ENCODE results near the gene PFDN1.

The PFDN1 gene

GRCh38 chr5:140234377-140234989, 68.4 kb downstream of the PFDN1 start:
- in situ Hi-C loops (cut with HindIII; ENCODE audit: low sequenced_read_pairs) = no loop called here
- TF ChIP-seq, protein P1, sequence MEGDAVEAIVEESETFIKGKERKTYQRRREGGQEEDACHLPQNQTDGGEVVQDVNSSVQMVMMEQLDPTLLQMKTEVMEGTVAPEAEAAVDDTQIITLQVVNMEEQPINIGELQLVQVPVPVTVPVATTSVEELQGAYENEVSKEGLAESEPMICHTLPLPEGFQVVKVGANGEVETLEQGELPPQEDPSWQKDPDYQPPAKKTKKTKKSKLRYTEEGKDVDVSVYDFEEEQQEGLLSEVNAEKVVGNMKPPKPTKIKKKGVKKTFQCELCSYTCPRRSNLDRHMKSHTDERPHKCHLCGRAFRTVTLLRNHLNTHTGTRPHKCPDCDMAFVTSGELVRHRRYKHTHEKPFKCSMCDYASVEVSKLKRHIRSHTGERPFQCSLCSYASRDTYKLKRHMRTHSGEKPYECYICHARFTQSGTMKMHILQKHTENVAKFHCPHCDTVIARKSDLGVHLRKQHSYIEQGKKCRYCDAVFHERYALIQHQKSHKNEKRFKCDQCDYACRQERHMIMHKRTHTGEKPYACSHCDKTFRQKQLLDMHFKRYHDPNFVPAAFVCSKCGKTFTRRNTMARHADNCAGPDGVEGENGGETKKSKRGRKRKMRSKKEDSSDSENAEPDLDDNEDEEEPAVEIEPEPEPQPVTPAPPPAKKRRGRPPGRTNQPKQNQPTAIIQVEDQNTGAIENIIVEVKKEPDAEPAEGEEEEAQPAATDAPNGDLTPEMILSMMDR (IDR thresholded peaks at IDR 0.05; ENCODE audit: low read depth, low read length) = no peak
- DNase-seq (ENCODE audit: low read depth, low spot score) = no peak
- H3K4me3 ChIP-seq (ENCODE audit: low read depth, low read length) = no peak overlapping the region

GRCh38 chr5:140232731-140233130, 70.2 kb downstream of the PFDN1 start:
- H3K4me3 ChIP-seq (ENCODE audit: low read depth, low read length) = no peak overlapping the region
- DNase-seq (ENCODE audit: low read depth, low spot score) = no peak
- in situ Hi-C loops (cut with HindIII; ENCODE audit: low sequenced_read_pairs) = no loop called here
- TF ChIP-seq, protein P1 (IDR thresholded peaks at IDR 0.05; ENCODE audit: low read depth, low read length) = no peak

DNA sequence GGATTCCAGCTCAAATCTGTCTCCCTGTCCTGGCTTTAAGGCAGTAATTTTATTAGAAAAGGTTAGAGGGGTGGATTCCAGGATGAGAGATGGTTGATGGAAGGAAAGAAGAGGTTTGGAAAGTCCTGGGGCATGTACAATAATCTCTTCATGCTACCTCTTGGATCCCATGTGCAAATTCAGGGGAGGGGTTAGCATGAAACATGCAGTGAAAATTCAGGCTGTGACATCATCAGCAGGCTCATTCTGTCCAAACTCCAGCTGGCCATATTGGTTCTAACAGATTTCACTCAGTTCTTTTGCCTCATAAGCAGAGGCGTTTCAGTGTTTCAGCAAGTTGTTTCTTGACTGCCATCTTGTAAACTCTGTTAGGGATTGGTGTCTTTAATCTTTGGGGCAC, 72.5 kb downstream of the PFDN1 start:
- DNase-seq (ENCODE audit: low read depth, low spot score) = no peak
- TF ChIP-seq, protein P1 (IDR thresholded peaks at IDR 0.05; ENCODE audit: low read depth, low read length) = no peak
- H3K4me3 ChIP-seq (ENCODE audit: low read depth, low read length) = no peak overlapping the region
- in situ Hi-C loops (cut with HindIII; ENCODE audit: low sequenced_read_pairs) = no loop called here

- H3K4me3 ChIP-seq (ENCODE audit: low read depth, low read length) = no peak overlapping the region
- in situ Hi-C loops (cut with HindIII; ENCODE audit: low sequenced_read_pairs) = no loop called here
- TF ChIP-seq, protein P1 (IDR thresholded peaks at IDR 0.05; ENCODE audit: low read depth, low read length) = no peak
- no peak for DNase-seq (ENCODE audit: low read depth, low spot score)
Observed at GRCh38 chr5:140228364-140228837, 74.5 kb downstream of the PFDN1 start.

GRCh38 chr5:140227046-140227445, 75.9 kb downstream of the PFDN1 start:
- in situ Hi-C loops (cut with HindIII; ENCODE audit: low sequenced_read_pairs) = no loop called here
- no peak overlapping the region for H3K4me3 ChIP-seq (ENCODE audit: low read depth, low read length)
- TF ChIP-seq, protein P1 (IDR thresholded peaks at IDR 0.05; ENCODE audit: low read depth, low read length) = no peak
- no peak for DNase-seq (ENCODE audit: low read depth, low spot score)

- in situ Hi-C loops (cut with HindIII; ENCODE audit: low sequenced_read_pairs) = no loop called here
- TF ChIP-seq, protein P1 (IDR thresholded peaks at IDR 0.05; ENCODE audit: low read depth, low read length) = no peak
- DNase-seq (ENCODE audit: low read depth, low spot score) = no peak
- H3K4me3 ChIP-seq (ENCODE audit: low read depth, low read length) = no peak overlapping the region
Observed at GRCh38 chr5:140225396-140225795, 77.5 kb downstream of the PFDN1 start.
